NCI-H1048 (cell line): ENCODE data around the gene PCAT7.

Experiments used
- DNase-seq: peaks from one replicate; lab custom pipeline; 2025; lab: John Stamatoyannopoulos, UW

PCAT7 gene

DNA sequence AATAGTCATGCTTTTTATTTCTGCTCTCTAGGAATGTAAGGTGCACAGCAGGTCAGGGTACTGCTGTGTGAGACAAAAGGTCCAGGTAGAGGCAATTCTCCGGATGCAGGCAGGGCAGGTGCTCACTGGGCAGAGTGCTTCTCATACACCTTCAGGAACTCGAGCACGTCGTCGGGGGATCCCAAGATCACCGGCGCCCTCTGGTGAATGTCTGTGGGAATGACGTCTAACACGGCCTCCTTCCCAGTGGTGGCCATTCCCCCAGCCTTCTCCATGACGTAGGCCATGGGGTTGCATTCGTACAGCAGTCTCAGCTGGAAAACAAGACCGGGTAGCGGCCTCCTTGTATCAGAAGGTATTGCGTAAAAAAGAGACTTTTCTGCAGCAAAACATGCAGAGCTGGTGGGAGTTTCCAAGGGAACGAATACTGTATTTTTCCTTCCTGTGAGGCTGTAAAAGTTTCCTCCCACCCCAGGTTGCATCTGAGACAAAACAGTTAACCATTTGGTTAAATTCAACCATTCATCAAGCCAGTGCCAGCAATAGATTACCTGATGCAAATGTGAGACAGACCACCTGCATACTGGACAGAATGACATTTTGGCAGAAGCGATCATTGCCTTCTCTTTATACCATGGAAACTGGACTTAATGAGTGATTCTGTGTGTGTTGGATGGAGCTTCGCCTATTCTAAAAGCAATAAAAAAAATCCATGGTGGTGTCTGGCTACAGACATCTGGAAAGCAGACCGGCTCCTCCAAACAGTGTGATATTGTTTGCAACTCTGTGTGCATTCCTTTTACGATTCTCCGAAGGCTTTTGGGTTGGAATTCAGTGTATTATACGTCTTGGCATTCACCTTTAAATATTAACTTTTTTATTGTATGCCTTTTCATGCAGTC lies 48.6 kb downstream of the PCAT7 start:
- no peak for DNase-seq

DNA sequence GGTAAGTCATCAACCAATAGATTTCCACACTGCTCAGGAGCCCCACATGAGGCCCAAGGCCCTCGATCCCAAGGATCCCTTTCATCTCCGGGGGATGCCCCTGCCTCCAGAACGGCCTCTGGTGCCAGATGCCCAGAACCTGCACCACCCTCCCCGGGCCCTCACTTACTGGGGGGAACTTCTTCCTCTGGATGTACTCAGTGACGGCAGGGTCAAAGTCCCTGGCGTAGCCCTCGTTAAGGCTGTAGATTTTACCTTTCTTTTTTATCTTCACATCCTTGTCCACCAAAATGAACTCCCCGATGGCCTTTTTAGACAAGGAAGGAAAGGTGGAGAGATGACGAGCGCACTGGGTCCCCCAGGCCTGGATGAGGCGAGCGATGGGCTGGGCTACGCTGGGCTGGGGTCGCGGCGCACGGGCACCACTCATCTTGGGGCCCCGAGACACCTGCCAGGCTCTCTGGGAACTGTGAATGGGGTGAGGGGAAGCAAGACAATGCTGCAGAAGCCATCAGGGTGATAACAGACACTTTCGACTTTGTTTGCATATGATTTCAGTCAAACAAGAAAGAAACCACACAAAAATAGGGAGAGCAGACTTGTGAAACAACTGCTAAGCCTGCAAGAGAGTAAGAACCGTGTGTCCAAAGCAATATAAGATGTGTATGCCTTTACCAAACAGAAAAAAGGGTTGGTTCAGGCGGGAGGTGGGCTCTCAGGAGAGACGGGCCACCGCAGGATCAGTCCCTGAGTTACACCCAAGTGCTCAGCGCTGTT lies 52.0 kb downstream of the PCAT7 start:
- DNase-seq: no peak

DNA sequence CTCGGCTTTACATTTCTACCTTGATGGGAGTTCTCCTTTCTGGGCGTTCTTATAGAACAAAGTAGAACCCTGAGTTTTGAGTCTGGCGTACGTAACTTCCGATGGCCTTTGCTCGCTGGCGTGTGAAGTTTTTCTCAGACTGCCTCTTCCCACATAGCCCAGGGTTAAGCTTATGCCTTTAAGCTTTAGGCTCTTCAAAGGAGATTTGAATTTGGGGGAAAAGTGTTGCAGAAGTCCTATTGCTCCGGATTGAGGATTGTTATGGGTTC lies 52.5 kb downstream of the PCAT7 start:
- no peak for DNase-seq

DNA sequence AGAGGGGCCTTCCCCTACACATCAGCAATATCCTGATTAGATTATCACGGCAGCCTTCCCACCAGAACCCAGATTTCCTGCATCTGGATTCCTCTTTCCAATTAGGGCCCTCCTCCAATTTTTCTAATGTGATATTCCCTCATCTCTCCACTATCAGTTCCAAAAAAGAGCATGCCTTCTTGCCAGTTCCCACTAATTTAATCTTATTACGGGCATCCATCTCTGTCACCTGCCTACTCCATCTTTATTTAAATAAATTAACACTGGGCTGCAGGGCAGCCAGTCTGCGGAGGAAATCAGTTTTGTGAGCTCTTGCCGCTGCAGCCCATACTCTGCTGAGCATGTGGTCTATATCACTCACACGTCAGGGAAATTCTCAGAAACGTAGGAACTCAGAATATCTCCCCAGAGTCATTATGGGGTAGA lies 55.3 kb downstream of the PCAT7 start:
- DNase-seq: no peak

DNA sequence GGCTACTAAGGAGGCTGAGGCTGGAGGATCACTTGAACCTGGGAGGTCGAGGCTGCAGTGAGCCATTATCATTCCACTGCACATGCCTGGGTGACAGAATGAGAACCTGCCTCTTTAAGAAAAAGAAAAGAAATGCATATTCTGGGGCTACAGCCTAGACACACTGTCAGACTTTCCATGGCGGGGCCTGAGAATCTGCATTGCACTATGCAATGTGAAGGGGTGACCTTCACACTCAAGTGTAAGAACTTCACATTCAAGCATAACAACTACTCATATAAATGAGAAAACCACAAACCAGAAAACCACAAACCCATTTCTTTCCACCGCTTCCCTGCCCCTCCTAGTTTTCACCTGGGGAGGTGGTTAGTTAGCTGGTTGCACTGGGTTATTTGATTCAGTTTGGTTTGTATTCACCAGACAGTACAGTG lies 56.8 kb downstream of the PCAT7 start:
- no peak for DNase-seq

DNA sequence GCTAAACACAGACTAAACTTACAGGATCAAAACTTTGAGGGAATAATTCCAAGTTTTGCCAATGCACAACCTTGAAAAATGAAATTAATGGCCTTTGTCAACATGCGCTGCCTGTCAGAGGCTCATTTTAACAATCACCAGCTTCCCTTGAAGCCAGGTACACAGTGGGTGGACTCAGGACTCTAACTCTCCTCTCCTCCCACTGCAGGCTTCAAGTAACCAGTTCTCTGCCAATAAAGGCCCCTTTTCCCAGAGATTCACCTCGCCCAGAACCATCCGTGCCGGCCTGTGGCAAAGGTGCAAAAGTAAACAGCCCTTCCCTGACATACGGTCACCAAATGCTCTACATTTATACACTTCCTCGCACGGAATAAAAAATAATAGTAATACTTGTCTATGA lies 57.2 kb downstream of the PCAT7 start:
- DNase-seq: no peak

DNA sequence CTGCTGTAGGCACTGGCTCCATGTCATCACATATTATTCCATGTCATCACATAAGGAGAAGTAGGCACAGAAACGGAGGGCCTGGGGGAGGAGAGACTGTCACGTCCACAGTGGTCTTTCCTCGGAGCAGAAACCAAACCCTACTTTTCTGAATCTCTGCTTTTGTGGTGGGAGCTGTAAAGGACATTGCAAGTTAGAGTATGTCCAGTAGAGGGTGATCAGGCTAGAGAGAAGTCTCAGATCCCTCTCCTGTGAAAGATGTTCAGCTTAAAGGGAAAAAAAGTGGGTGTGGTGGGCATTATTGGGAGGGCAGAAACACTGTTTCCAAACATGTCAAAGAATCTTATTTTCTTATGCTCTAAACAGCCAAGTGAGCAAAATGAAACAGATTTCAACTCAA lies 58.1 kb downstream of the PCAT7 start:
- DNase-seq: no peak

DNA sequence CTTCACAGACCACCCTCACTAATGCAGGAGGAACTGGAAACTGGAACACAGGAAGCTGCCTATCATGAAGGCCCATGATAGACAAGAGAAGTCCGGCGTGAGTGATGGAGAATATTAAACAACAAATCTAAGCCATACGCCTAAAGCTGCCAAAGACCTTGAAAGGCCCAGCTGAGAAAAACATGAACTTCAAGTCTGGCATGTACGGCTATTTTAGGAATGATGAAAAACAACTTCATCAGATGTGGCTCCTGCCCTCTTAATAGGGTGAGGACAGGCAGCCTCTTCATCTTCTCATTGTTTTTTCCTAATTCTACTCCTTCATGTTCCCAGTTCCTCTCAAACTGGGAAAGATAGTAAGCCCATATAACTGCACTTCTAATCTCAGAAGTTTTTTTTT lies 64.1 kb downstream of the PCAT7 start:
- no peak for DNase-seq
